AG08396 (cell line): ENCODE data around the gene OR5T2.
"Not testable (repeated sequence)": the region's sequence is repeated elsewhere in the genome, so short reads cannot be mapped to it uniquely, and the experiment has no call there.

Source experiments
- DNase-seq: peaks from one replicate; pipeline ENCODE4 v3.0.0; 2012; ENCODE audit warnings: low spot score, mixed read lengths

The OR5T2 gene

DNA sequence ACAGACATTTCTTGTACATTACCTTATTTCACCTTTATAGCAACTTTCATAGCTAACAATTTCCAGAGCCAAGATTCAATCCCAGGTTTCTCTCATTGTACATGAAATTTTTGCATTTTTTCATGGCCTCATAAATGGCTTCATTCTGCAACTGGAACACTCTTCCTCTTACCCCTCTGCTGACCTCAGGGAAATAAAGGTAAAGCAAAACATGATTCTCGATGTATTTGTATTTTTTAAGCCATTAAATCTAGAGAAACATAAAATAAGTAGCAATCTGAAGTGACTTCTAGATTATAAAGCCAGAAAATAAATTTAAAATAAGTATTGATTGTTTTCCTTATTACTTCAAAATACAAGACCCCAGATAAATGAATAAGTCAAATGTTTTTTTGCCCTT lies at the start of gene OR5T2:
TSS of gene OR5T2 (minus strand) at position 101 of the 400 bp plus-strand sequence. CDS start 1,193 bp downstream, outside the sequence.
- no peak for DNase-seq

- DNase-seq, result no peak
Measured at GRCh38 chr11:56273854-56274253, 39.8 kb upstream of the OR5T2 start, which contains the start of gene OR5T1. OR5T1 (plus strand) TSS chr11:56274154; CDS start chr11:56275639, 1,485 bp downstream.

DNA sequence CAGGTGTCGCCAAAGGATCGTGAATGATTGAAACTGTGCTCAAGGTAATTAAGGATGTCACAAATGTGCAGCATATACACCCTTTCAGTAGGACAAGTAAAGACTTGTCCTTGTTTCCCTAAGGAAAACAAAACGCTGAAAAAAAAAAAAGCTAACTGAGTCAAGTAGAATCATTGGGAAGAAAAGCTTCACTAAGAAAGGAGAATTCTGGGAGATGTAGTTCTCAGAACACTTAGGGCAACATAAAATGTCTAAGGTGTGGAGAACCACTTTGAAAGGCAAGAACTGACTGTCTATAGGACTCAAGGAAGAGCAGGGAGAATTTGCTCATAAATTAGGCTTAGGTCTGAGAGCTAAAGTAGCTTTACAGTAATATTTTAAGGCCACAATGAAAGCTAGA lies 37.0 kb upstream of the OR5T2 start:
- DNase-seq, result no peak

DNA sequence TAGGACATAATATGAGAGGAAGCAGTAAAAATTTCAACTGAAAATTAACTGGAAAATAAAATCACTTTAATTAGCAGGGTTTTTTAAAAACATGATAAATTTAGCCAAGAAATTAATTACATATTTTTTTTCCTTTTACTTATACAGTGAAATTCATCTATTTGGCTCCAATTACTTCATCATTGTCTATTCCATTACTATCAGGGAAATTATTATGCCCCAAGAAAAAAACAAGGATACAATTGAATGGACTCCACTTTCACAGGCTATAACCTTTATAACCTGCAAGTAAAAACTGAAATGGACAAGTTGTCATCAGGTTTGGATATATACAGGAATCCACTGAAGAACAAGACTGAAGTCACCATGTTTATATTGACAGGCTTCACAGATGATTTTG lies 17.9 kb upstream of the OR5T2 start, which contains the start of gene OR5T3:
TSS of gene OR5T3 (plus strand) at position 301 of the 400 bp plus-strand sequence. CDS start at position 301, 0 bp downstream.
- no peak for DNase-seq

GRCh38 chr11:56219735-56220134 lies 14.3 kb downstream of the OR5T2 start:
- not testable (repeated sequence) for DNase-seq

DNA sequence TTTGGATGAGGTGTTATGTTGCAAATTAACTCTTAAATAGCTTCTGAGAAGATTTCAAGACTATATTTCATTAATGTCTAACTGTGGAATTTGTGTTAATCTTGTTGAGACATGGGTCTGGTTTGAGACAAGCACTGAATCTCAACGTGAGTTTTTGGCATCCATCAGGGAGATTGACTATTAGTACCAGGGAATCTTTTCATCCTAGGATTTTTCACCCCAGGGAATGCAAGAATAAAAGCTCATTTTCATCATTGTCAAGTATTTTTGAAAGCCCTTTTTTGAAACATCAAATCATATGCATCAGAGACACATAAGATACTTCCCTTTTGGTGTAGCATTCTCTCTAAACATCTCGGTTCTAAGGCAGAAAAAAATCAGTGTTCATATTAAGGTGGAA lies 19.5 kb downstream of the OR5T2 start:
- no peak for DNase-seq

DNA sequence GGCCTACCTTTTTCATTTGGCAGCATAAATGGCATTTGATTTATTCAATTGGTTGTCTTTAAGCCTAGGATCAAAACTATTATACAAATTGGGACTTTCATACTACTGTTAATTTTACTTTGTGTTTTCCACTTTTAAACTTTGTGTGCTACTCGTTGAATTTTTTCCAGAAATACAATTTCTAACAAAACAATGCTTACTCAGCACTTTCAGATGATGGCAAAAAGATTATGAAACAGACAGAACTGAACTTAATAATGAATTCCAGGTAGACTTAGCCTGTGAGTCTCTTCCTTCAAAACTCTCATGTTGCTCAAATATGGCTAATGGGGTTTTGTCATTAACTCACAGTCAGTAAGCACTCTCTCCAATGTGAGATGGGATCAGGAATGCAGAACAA lies 26.3 kb downstream of the OR5T2 start:
- DNase-seq, result no peak

DNA sequence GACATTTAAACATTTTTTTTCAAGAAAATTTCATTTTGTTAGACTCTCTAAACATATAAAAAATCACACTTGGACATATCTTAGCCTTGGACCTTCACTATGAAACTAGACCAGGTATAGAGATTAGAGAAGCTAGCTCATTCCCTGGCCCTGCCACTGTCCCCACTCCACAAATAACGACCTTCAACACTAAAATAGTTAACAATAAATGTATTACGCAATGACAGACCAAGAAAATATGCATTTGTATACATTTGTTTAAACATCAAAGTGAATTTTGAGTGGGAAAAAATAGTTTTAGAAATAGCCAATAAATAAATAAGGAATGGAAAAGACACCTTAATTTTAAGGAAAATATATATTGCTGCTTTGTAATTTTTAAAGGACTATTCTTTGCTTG lies 36.7 kb downstream of the OR5T2 start:
- no peak for DNase-seq

DNA sequence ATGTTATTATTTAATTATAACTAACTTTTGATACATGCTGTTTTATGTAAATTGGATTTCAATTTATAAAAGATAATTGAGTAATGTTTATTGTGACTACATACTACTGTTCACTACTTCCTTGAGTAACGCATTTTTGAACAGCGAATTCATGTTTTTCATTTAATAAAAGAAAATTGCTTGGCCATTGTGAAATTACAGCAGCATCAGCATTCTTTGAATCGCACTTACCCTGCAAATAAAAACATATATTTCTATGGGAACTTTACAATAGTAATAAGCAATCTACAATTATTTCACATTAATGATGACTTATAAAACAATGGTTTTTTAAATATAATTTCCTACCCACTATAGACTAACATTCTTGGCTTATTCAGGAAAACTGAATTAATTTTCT lies 37.4 kb downstream of the OR5T2 start:
- no peak for DNase-seq

GRCh38 chr11:56188602-56189001 lies 45.5 kb downstream of the OR5T2 start:
- no peak for DNase-seq

DNA sequence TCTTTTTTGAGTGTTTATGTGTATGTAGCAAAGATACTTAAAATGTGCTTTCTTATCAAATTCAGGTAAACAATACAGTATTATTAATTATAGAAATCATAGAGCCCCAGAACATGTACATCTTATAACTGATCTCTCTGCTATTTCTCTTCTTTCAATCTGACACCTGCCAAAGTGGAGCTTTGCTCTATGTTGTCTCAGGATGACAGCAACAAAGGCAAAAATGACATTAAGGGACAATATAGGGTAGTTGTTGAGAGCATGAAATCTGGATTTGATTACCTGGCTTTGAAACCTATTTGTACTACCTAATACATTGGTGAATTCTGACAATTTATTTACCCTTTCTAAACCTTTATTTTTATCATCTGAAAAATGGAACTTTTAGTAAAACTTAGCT lies 50.6 kb downstream of the OR5T2 start:
- no peak for DNase-seq
